H1 (cell line): ENCODE measurements around the gene DNM1L. TPM values are rescaled to one million over a fixed set of nuclear protein-coding genes. Genes with fewer than 3 reads are reported as not detected.

Experiments
- CTCF ChIA-PET: fragments of 300-600 bp; sonication (Branson Sonifier 250); formaldehyde crosslinking; loops from one replicate; lab custom pipeline; 2021; ENCODE audit not compliant: partially characterized antibody; lab: Charles Lee
- POLR2A ChIA-PET: fragments of 300-600 bp; sonication (Branson Sonifier 250); formaldehyde crosslinking; loops from one replicate; lab custom pipeline; 2021; ENCODE audit warnings: inconsistent platforms; ENCODE audit not compliant: partially characterized antibody; lab: Charles Lee
- DNase-seq, 2 experiments: peaks; one replicate each; pipeline versions ENCODE4 v3.0.0 to v3.0.0-alpha.2; 2010 to 2022; ENCODE audit warnings: low spot score in 2 of 2, low read depth in 1 of 2, mixed read lengths in 1 of 2
- FAIRE-seq: peaks from 2 replicates; lab custom pipeline; 2011; peaks lifted over from hg19 to GRCh38; lab: Jason Lieb, UNC
- H2AFZ ChIP-seq: 2 replicates; pipeline ENCODE4 v1.8.1; 2012; ENCODE audit warnings: low read length, inconsistent platforms
- H2AK5ac ChIP-seq: 2 replicates; pipeline ENCODE4 v1.6.1; 2013; ENCODE audit warnings: low read depth, low read length
- H2BK120ac ChIP-seq: replicated peaks from 2 replicates; pipeline ENCODE3; 2013; ENCODE audit warnings: low read depth, low read length, inconsistent platforms
- H2BK12ac ChIP-seq: 2 replicates; pipeline ENCODE4 v1.6.1; 2013; ENCODE audit warnings: low read depth, low read length
- H2BK15ac ChIP-seq: 2 replicates; pipeline ENCODE4 v1.6.1; 2013; ENCODE audit warnings: low read length
- H2BK20ac ChIP-seq: 2 replicates; pipeline ENCODE4 v1.6.1; 2013; ENCODE audit warnings: low read length
- H2BK5ac ChIP-seq: 2 replicates; pipeline ENCODE4 v1.6.1; 2013; ENCODE audit warnings: low read depth, low read length
- H3K14ac ChIP-seq: 2 replicates; pipeline ENCODE4 v1.6.1; 2013; ENCODE audit warnings: inconsistent platforms; ENCODE audit not compliant: insufficient read length
- H3K18ac ChIP-seq: 2 replicates; pipeline ENCODE4 v1.6.1; 2013; ENCODE audit warnings: low read length; ENCODE audit errors: extremely low read depth
- H3K23ac ChIP-seq: 2 replicates; pipeline ENCODE4 v1.6.1; 2013; ENCODE audit warnings: inconsistent platforms; ENCODE audit not compliant: insufficient read length
- H3K23me2 ChIP-seq: 2 replicates; pipeline ENCODE4 v1.6.1; 2013; ENCODE audit warnings: low read depth, low read length
- H3K27ac ChIP-seq: 2 replicates; pipeline ENCODE4 v1.6.1; 2011; ENCODE audit warnings: low read depth, low read length, inconsistent platforms
- H3K27me3 ChIP-seq, 4 experiments: replicated peaks in 1 of 4; 1 replicate in 1 of 4; 2 replicates in 3 of 4; pipeline versions ENCODE4 v1.6.1 to v1.8.1; 2011 to 2013; ENCODE audit warnings: low read length in 3 of 4, mild to moderate bottlenecking in 3 of 4, inconsistent platforms in 2 of 4, mixed read lengths in 2 of 4, moderate library complexity in 1 of 4; ENCODE audit not compliant: control insufficient read depth in 3 of 4, insufficient read depth in 3 of 4; ENCODE audit errors: extremely low read depth in 1 of 4
- H3K36me3 ChIP-seq, 4 experiments: 2 replicates each; pipeline versions ENCODE4 v1.6.1 to v1.8.1; 2011 to 2013; ENCODE audit warnings: mild to moderate bottlenecking in 4 of 4, low read length in 3 of 4, moderate library complexity in 2 of 4, control low read depth in 1 of 4, inconsistent platforms in 1 of 4; ENCODE audit not compliant: insufficient read depth in 4 of 4, control insufficient read depth in 2 of 4
- H3K4ac ChIP-seq: replicated peaks from 2 replicates; pipeline ENCODE3; 2013; ENCODE audit warnings: low read length, low read depth, mixed read lengths, inconsistent platforms; ENCODE audit not compliant: insufficient read length
- H3K4me1 ChIP-seq, 4 experiments: replicated peaks in 1 of 4; 1 replicate in 1 of 4; 2 replicates in 3 of 4; pipeline versions ENCODE4 v1.6.1 to v1.8.1; 2011 to 2013; ENCODE audit warnings: low read length in 3 of 4, inconsistent platforms in 2 of 4, mixed read lengths in 1 of 4; ENCODE audit not compliant: insufficient read depth in 4 of 4, control insufficient read depth in 3 of 4
- H3K4me2 ChIP-seq, 2 experiments: 2 replicates each; pipeline versions ENCODE4 v1.6.1 to v1.8.1; 2011 to 2013; ENCODE audit warnings: low read depth in 2 of 2, low read length in 2 of 2, control low read depth in 1 of 2, inconsistent platforms in 1 of 2, mild to moderate bottlenecking in 1 of 2; ENCODE audit not compliant: insufficient read depth in 1 of 2
- H3K4me3 ChIP-seq, 4 experiments: fragments of 200-600, 300-600 bp in 1 of 4; sonication (generic), shearing (Covaris generic), sonication (Bioruptor Twin) in 1 of 4; 2 replicates each; pipeline versions ENCODE4 v1.5.1 to v1.8.1; 2011 to 2016; ENCODE audit warnings: low read length in 4 of 4, low read depth in 3 of 4, control low read depth in 2 of 4, inconsistent platforms in 2 of 4, mild to moderate bottlenecking in 2 of 4, mixed read lengths in 1 of 4, moderate library complexity in 1 of 4; ENCODE audit not compliant: insufficient read depth in 2 of 4; ENCODE audit errors: extremely low read depth in 1 of 4
- H3K56ac ChIP-seq: replicated peaks from 2 replicates; pipeline ENCODE3; 2013; ENCODE audit warnings: low read depth, mild to moderate bottlenecking, mixed read lengths, low read length, inconsistent platforms; ENCODE audit not compliant: insufficient read length
- H3K79me1 ChIP-seq: 2 replicates; pipeline ENCODE4 v1.6.1; 2013; ENCODE audit warnings: low read depth, low read length, control low read depth
- H3K79me2 ChIP-seq, 2 experiments: 2 replicates each; pipeline versions ENCODE4 v1.6.1 to v1.8.1; 2012 to 2013; ENCODE audit warnings: low read length in 2 of 2, mild to moderate bottlenecking in 2 of 2, inconsistent platforms in 1 of 2; ENCODE audit not compliant: insufficient read depth in 2 of 2, control insufficient read depth in 1 of 2
- H3K9ac ChIP-seq, 4 experiments: replicated peaks in 1 of 4; 1 replicate in 1 of 4; 2 replicates in 3 of 4; pipeline versions ENCODE4 v1.6.1 to v1.8.1; 2011 to 2013; ENCODE audit warnings: low read depth in 3 of 4, low read length in 3 of 4, control low read depth in 2 of 4, mild to moderate bottlenecking in 2 of 4, moderate library complexity in 2 of 4, inconsistent platforms in 1 of 4; ENCODE audit errors: extremely low read depth in 1 of 4
- H3K9me3 ChIP-seq, 2 experiments: 2 replicates each; pipeline versions ENCODE4 v1.6.1 to v1.8.1; 2012 to 2013; ENCODE audit warnings: mild to moderate bottlenecking in 2 of 2, moderate library complexity in 2 of 2, control low read depth in 1 of 2, inconsistent platforms in 1 of 2, low read depth in 1 of 2, low read length in 1 of 2, mixed read lengths in 1 of 2; ENCODE audit not compliant: insufficient read depth in 2 of 2
- H4K20me1 ChIP-seq, 2 experiments: replicated peaks in 1 of 2; 2 replicates each; pipeline versions ENCODE3 to v1.8.1; 2011 to 2013; ENCODE audit warnings: inconsistent platforms in 2 of 2, low read length in 2 of 2, mild to moderate bottlenecking in 1 of 2; ENCODE audit not compliant: insufficient read depth in 2 of 2, control insufficient read depth in 1 of 2
- H4K5ac ChIP-seq: 2 replicates; pipeline ENCODE4 v1.6.1; 2013; ENCODE audit warnings: low read length, low read depth, mixed read lengths, inconsistent platforms; ENCODE audit not compliant: insufficient read length
- H4K8ac ChIP-seq: 2 replicates; pipeline ENCODE4 v1.8.0; 2013; ENCODE audit warnings: mild to moderate bottlenecking, moderate library complexity, low read length, inconsistent platforms; ENCODE audit not compliant: insufficient read depth; ENCODE audit errors: extremely low read depth
- H4K91ac ChIP-seq: replicated peaks from 2 replicates; pipeline ENCODE3; 2013; ENCODE audit warnings: low read length, mixed read lengths, inconsistent platforms; ENCODE audit not compliant: insufficient read length
- ATF3 ChIP-seq: IDR thresholded peaks from 2 replicates; pipeline ENCODE4 v1.6.1; 2011; ENCODE audit warnings: low read depth, mild to moderate bottlenecking, low read length; ENCODE audit not compliant: insufficient read depth
- BACH1 ChIP-seq: IDR thresholded peaks from 2 replicates; pipeline ENCODE4 v1.6.1; 2012; ENCODE audit warnings: low read length, improper control_type of control experiment
- HDAC2 ChIP-seq, 2 experiments: fragments of 300-600 bp in 1 of 2; sonication (generic) in 1 of 2; IDR thresholded peaks; 2 replicates each; pipeline ENCODE4 v1.6.1; 2011 to 2012; ENCODE audit warnings: low read depth in 2 of 2, low read length in 2 of 2, mild to moderate bottlenecking in 2 of 2, moderate library complexity in 2 of 2, borderline replicate concordance in 1 of 2, inconsistent platforms in 1 of 2
- RBBP5 ChIP-seq: IDR thresholded peaks from 2 replicates; pipeline ENCODE4 v1.7.1; 2012; ENCODE audit warnings: low read depth, mild to moderate bottlenecking, inconsistent platforms, low read length, moderate library complexity, borderline replicate concordance
- RXRA ChIP-seq: IDR thresholded peaks from 2 replicates; pipeline ENCODE4 v1.6.1; 2011; ENCODE audit warnings: low read depth, mild to moderate bottlenecking, low read length, moderate library complexity; ENCODE audit not compliant: insufficient read depth
- SP1 ChIP-seq: IDR thresholded peaks from 2 replicates; pipeline ENCODE4 v1.6.1; 2011; ENCODE audit warnings: low read depth, low read length
- SP4 ChIP-seq: IDR thresholded peaks from 2 replicates; pipeline ENCODE4 v1.6.1; 2012; ENCODE audit warnings: low read length, inconsistent platforms
- WGBS, 2 experiments: shearing (Covaris generic) in 1 of 2; methylation state at CpG; one replicate each; pipeline versions ENCODE4 v1.1.6 to v1.1.7; 2013 to 2015; ENCODE audit warnings: low lambda C conversion rate in 2 of 2, mixed read lengths in 2 of 2, inconsistent platforms in 1 of 2, low coverage in 1 of 2, missing lambda C conversion rate in 1 of 2; ENCODE audit not compliant: insufficient replicate concordance in 2 of 2, insufficient coverage in 1 of 2, insufficient read length in 1 of 2; ENCODE audit errors: extremely low coverage in 1 of 2, missing lambda C conversion rate in 1 of 2; 5-methylcytosine and 5-hydroxymethylcytosine counted together
- polyA plus RNA-seq, 7 experiments: library from polyadenylated mRNA; depleted of rRNA in 3 of 7; stranded (reverse) in 5 of 7; unstranded in 2 of 7; fragments of >200 nt in 5 of 7; fragments of 200-250 nt in 2 of 7; gene quantifications; 1 replicate in 5 of 7; 2 replicates in 1 of 7; 4 replicates in 1 of 7; pipeline versions ENCODE4 v1.2.1 to v1.2.3, GENCODE V29; 2011 to 2013; ENCODE audit warnings: missing spikeins in 2 of 7, mixed read lengths in 2 of 7
- total RNA-seq: library from RNA; stranded (reverse); fragmentation: NEBNext Ultra II Directional; extraction: Animal tissue kit (Norgen Biotek cat#: 25700); gene quantifications from 2 replicates; pipeline ENCODE4 v1.2.1, GENCODE V29; 2021

Gene DNM1L
- total and polyA plus RNA-seq, 2 of the 8 experiments (the other 6 are each of a cell fraction or from before 2014, with no cell fraction given) = 23.7 to 93.9 TPM

GRCh38 chr12:32698285-32698684 lies 19.2 kb downstream of the DNM1L start:
- no peaks in the 10 kb centered on the region for H3K27me3 ChIP-seq
- DNase-seq = no peak
- no peak overlapping the region for H2BK5ac ChIP-seq
- 91% methylated on average over 2 of the region's 2 CpGs; no CpG with 5 or more reads in 1 of the 2 experiments for WGBS, 2 experiments
- H3K27ac ChIP-seq = no peak overlapping the region
- no peak overlapping the region for H4K5ac ChIP-seq
- no peak overlapping the region for H2AFZ ChIP-seq
- no peak overlapping the region for H3K9ac ChIP-seq
- peaks cover 0 to 7% (median 3%) of the 10 kb centered on the region in 4 experiments; a peak in 2 of 8 replicates for H3K36me3 ChIP-seq
- no peak overlapping the region for H3K23ac ChIP-seq
- CTCF ChIA-PET = interaction anchor here (0.7 kb wide), 1 partner anchor 638 kb away, joined by 3 read pairs; no protein-coding TSS in a partner anchor
- no peak overlapping the region for H4K91ac ChIP-seq
- H2BK12ac ChIP-seq = no peak overlapping the region
- no peak overlapping the region for H4K8ac ChIP-seq
- no peak overlapping the region for H2BK15ac ChIP-seq
- no peak for TF ChIP-seq SP4
- TF ChIP-seq BACH1 = no peak
- no peak for TF ChIP-seq HDAC2 (IDR thresholded peaks at IDR 0.05; ENCODE audit: borderline replicate concordance in 1 of 2, low read depth in 2 of 2, low read length in 2 of 2)
- no peak for TF ChIP-seq RBBP5
- no peak for TF ChIP-seq SP1
- TF ChIP-seq ATF3 = no peak
- TF ChIP-seq RXRA = no peak
- H3K14ac ChIP-seq = no peak overlapping the region
- H3K23me2 ChIP-seq = no peaks in the 10 kb centered on the region
- POLR2A ChIA-PET = interaction anchor here (1.4 to 1.6 kb wide), 2 partner anchors 9 to 16 kb away, joined by 3 to 4 read pairs; no protein-coding TSS in a partner anchor
- no peak overlapping the region for H3K18ac ChIP-seq
- no peaks in the 10 kb centered on the region for H3K4me1 ChIP-seq
- H2BK20ac ChIP-seq = no peak overlapping the region
- no peak for FAIRE-seq
- no peak overlapping the region for H3K4me2 ChIP-seq
- H3K56ac ChIP-seq = no peak overlapping the region
- H3K4me3 ChIP-seq = no peak overlapping the region
- H3K4ac ChIP-seq = no peak overlapping the region
- no peaks in the 10 kb centered on the region for H4K20me1 ChIP-seq
- no peak overlapping the region for H2AK5ac ChIP-seq
- H3K79me2 ChIP-seq = peaks cover 0 to 63% of the 10 kb centered on the region in 2 experiments; a peak in 2 of 4 replicates
- H3K79me1 ChIP-seq = no peaks in the 10 kb centered on the region
- H2BK120ac ChIP-seq = no peak overlapping the region
- no peaks in the 10 kb centered on the region for H3K9me3 ChIP-seq
